ENCODE data around the gene ANKRD44. TPM values are rescaled to one million over a fixed set of nuclear protein-coding genes. Genes with fewer than 3 reads are reported as not detected.

The ANKRD44 gene
- total and polyA plus RNA-seq, 2 of the 8 experiments (the other 6 are each of a cell fraction or from before 2014, with no cell fraction given), result 1.2 to 1.3 TPM

DNA sequence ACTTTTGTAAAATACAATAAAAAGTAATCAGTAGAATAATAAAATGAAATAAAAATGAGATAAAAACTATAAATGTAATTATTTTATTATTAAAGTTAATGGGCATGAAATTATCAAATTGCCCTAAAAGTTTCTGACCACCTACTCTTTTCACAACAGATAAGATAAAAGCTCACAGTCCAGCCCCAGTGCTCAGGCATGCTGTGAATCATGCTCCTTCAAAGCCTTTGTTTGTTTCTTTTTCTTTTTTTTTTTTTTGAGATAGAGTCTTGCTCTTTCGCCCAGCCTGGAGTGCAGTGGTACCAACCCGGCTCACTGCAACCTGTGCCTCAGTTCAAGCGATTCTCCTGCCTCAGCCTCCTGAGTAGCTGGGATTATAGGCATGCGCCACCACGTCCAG is 181.7 kb downstream of the ANKRD44 start (continued):
- TF ChIP-seq GABPA (IDR thresholded peaks at IDR 0.05; ENCODE audit: borderline replicate concordance, insufficient read depth, low read length) (no peak), KDM5A (IDR thresholded peaks at IDR 0.05; ENCODE audit: low read length) (no peak)

Measured in H1 (cell line).